GM10266 (cell line): ENCODE measurements around the gene FBXL12.
"Not testable (repeated sequence)": the region's sequence is repeated elsewhere in the genome, so short reads cannot be mapped to it uniquely, and the experiment has no call there.

Experiments
- DNase-seq: peaks from one replicate; pipeline ENCODE4 v3.0.0; 2012; ENCODE audit errors: extremely low spot score
- CTCF ChIP-seq: IDR thresholded peaks from 2 replicates; pipeline ENCODE4 v1.5.1; 2012; ENCODE audit warnings: mild to moderate bottlenecking, low read depth; ENCODE audit not compliant: control insufficient read depth, insufficient read depth; ENCODE audit errors: missing control alignments

FBXL12 gene

GRCh38 chr19:9849791-9850190 lies 30.9 kb upstream of the FBXL12 start:
- no peak for TF ChIP-seq CTCF

GRCh38 chr19:9848762-9849161 lies 29.9 kb upstream of the FBXL12 start:
- TF ChIP-seq CTCF = no peak
- DNase-seq = no peak

More at GRCh38 chr19:9849791-9850190, 30.9 kb upstream of the FBXL12 start:
- DNase-seq = no peak

GRCh38 chr19:9848060-9848459 lies 29.2 kb upstream of the FBXL12 start:
- DNase-seq = no peak
- TF ChIP-seq CTCF = peak; percentile 50

GRCh38 chr19:9847087-9847671 lies 28.3 kb upstream of the FBXL12 start:
- TF ChIP-seq CTCF = peak; percentile 29
- DNase-seq = no peak

GRCh38 chr19:9843626-9844273 lies 24.9 kb upstream of the FBXL12 start:
- not testable (repeated sequence) for DNase-seq

GRCh38 chr19:9842834-9843625 lies 24.2 kb upstream of the FBXL12 start:
- TF ChIP-seq CTCF = no peak
- DNase-seq = no peak

GRCh38 chr19:9839415-9839814 lies 20.5 kb upstream of the FBXL12 start:
- no peak for TF ChIP-seq CTCF
- no peak for DNase-seq

- DNase-seq = no peak
- TF ChIP-seq CTCF = no peak
Observed at GRCh38 chr19:9838324-9838723, 19.4 kb upstream of the FBXL12 start.
